Fibroblast of lung (primary cell): ENCODE measurements around the gene VAV2. TPM values are rescaled to one million over a fixed set of nuclear protein-coding genes. Genes with fewer than 3 reads are reported as not detected.
"Not testable (repeated sequence)": the region's sequence is repeated elsewhere in the genome, so short reads cannot be mapped to it uniquely, and the experiment has no call there.

ENCODE experiments used
- DNase-seq, 2 donors: peaks; one replicate each; pipeline versions ENCODE4 v3.0.0 to v3.0.0-alpha.2; 2010; ENCODE audit warnings: low read depth in 2 of 2
- H2AFZ ChIP-seq: 2 replicates; pipeline ENCODE4 v1.5.1; 2012; ENCODE audit warnings: low read length, control low read depth, inconsistent platforms
- H3K27ac ChIP-seq: 2 replicates; pipeline ENCODE4 v1.5.1; 2011; ENCODE audit warnings: low read length, control low read depth; ENCODE audit not compliant: insufficient read depth
- H3K27me3 ChIP-seq: 2 replicates; pipeline ENCODE4 v1.5.1; 2011; ENCODE audit warnings: mild to moderate bottlenecking, low read length; ENCODE audit not compliant: control insufficient read depth, insufficient read depth
- H3K36me3 ChIP-seq: 2 replicates; pipeline ENCODE4 v1.5.1; 2011; ENCODE audit warnings: low read length; ENCODE audit not compliant: control insufficient read depth, insufficient read depth
- H3K4me1 ChIP-seq: 2 replicates; pipeline ENCODE4 v1.5.1; 2011; ENCODE audit warnings: low read length; ENCODE audit not compliant: control insufficient read depth, insufficient read depth; ENCODE audit errors: extremely low read depth
- H3K4me2 ChIP-seq: 2 replicates; pipeline ENCODE4 v1.5.1; 2011; ENCODE audit warnings: low read length, control low read depth; ENCODE audit not compliant: insufficient read depth; ENCODE audit errors: extremely low read depth
- H3K4me3 ChIP-seq, 4 experiments: fragments of 200-600 bp in 1 of 4; sonication (generic) in 1 of 4; replicated peaks in 1 of 4; 2 replicates each; pipeline ENCODE4 v1.5.1; 2011 to 2016; ENCODE audit warnings: low read length in 4 of 4, low read depth in 3 of 4, mild to moderate bottlenecking in 3 of 4, control low read depth in 2 of 4, inconsistent platforms in 1 of 4, mixed read lengths in 1 of 4; ENCODE audit not compliant: insufficient read depth in 1 of 4; ENCODE audit errors: control extremely low read depth in 1 of 4
- H3K79me2 ChIP-seq: 2 replicates; pipeline ENCODE4 v1.5.1; 2012; ENCODE audit warnings: mild to moderate bottlenecking, low read length, inconsistent platforms; ENCODE audit not compliant: control insufficient read depth, insufficient read depth
- H3K9ac ChIP-seq: 2 replicates; pipeline ENCODE4 v1.5.1; 2011; ENCODE audit warnings: mild to moderate bottlenecking, low read length, control low read depth; ENCODE audit not compliant: insufficient read depth
- H3K9me3 ChIP-seq: 2 replicates; pipeline ENCODE4 v1.5.1; 2012; ENCODE audit warnings: low read depth, low read length; ENCODE audit not compliant: control insufficient read depth, insufficient read depth
- H4K20me1 ChIP-seq: 2 replicates; pipeline ENCODE4 v1.5.1; 2011; ENCODE audit warnings: low read length; ENCODE audit not compliant: control insufficient read depth, insufficient read depth; ENCODE audit errors: extremely low read depth
- CTCF ChIP-seq, 2 donors: IDR thresholded peaks in 1 of 2; conservative IDR thresholded peaks in 1 of 2; 1 replicate in 1 of 2; 2 replicates in 1 of 2; pipeline ENCODE4 v1.5.1; 2011 to 2012; ENCODE audit warnings: low read length in 2 of 2, control low read depth in 1 of 2, inconsistent platforms in 1 of 2, low read depth in 1 of 2, mild to moderate bottlenecking in 1 of 2
- EZH2 ChIP-seq: IDR thresholded peaks from 2 replicates; pipeline ENCODE4 v1.5.1; 2012; ENCODE audit warnings: low read length, control low read depth, mild to moderate bottlenecking; ENCODE audit errors: missing control alignments
- polyA plus RNA-seq, 2 donors: library from polyadenylated mRNA; depleted of rRNA in 1 of 2; stranded (reverse) in 1 of 2; unstranded in 1 of 2; fragments of >200 nt; gene quantifications; 2 replicates each; pipeline ENCODE4 v1.2.1, GENCODE V29; 2011 to 2012; ENCODE audit warnings: missing spikeins in 1 of 2
- total RNA-seq: library from RNA; depleted of rRNA; stranded (reverse); fragments of >200 nt; gene quantifications from 2 replicates; pipeline ENCODE4 v1.2.1, GENCODE V29; 2014

VAV2 gene
- total and polyA plus RNA-seq, 2 donors (not counting 1 experiment from before 2014, with no cell fraction given) = 13.7 to 17.7 TPM

- Histone ChIP-seq H4K20me1 (no peaks in the 10 kb centered on the region), H2AFZ (no peak overlapping the region), H3K27me3 (no peaks in the 10 kb centered on the region), H3K4me1 (no peaks in the 10 kb centered on the region), H3K27ac (peak overlapping the region; percentile 13), H3K9me3 (no peaks in the 10 kb centered on the region), H3K36me3 (no peaks in the 10 kb centered on the region), H3K4me3 (no peak overlapping the region), H3K79me2 (peaks cover 2% of the 10 kb centered on the region), H3K9ac (no peak overlapping the region), H3K4me2 (no peak overlapping the region)
- no peak for DNase-seq
- TF ChIP-seq CTCF (conservative IDR thresholded peaks at IDR 0.05 in 1 of 2, IDR thresholded peaks at IDR 0.05 in 1 of 2; ENCODE audit: low read depth in 1 of 2, low read length in 2 of 2) = no peak
- TF ChIP-seq EZH2 = no peak
Measured at GRCh38 chr9:133897675-133898074, 94.4 kb downstream of the VAV2 start.

DNA sequence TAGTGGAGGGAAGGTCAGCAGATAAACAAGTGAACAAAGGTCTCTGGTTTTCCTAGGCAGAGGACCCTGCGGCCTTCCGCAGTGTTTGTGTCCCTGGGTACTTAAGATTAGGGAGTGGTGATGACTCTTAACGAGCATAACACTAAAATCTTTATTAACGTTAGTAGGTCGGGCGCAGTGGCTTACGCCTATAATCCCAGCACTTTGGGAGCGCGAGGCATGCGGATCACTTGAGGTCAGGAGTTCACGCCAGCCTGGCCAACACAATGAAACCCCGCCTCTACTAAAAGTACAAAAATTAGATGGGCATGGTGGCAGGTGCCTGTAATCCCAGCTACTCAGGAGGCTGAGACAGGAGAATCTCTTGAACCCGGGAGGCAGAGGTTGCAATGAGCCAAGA lies 96.1 kb downstream of the VAV2 start:
- not testable (repeated sequence) for DNase-seq

GRCh38 chr9:133895335-133895734 lies 96.8 kb downstream of the VAV2 start:
- no peaks in the 10 kb centered on the region for H3K27me3 ChIP-seq
- no peak overlapping the region for H3K27ac ChIP-seq
- DNase-seq = no peak
- no peaks in the 10 kb centered on the region for H3K9me3 ChIP-seq
- peaks cover 2% of the 10 kb centered on the region for H3K79me2 ChIP-seq
- no peak overlapping the region for H3K9ac ChIP-seq
- H4K20me1 ChIP-seq = no peaks in the 10 kb centered on the region
- H3K4me3 ChIP-seq = no peak overlapping the region
- H3K4me1 ChIP-seq = peaks cover 1% of the 10 kb centered on the region
- no peaks in the 10 kb centered on the region for H3K36me3 ChIP-seq
- TF ChIP-seq CTCF (conservative IDR thresholded peaks at IDR 0.05 in 1 of 2, IDR thresholded peaks at IDR 0.05 in 1 of 2; ENCODE audit: low read depth in 1 of 2, low read length in 2 of 2) = no peak
- no peak overlapping the region for H3K4me2 ChIP-seq
- H2AFZ ChIP-seq = no peak overlapping the region

More for the DNA sequence above, 96.1 kb downstream of the VAV2 start:
- not testable (repeated sequence) for H3K27ac ChIP-seq, H3K9me3 ChIP-seq, H3K4me1 ChIP-seq, H3K4me3 ChIP-seq, H3K79me2 ChIP-seq, H4K20me1 ChIP-seq, H3K27me3 ChIP-seq, H3K9ac ChIP-seq, H3K36me3 ChIP-seq, H2AFZ ChIP-seq, H3K4me2 ChIP-seq
